ENCODE data around the gene GRK5. TPM values are rescaled to one million over a fixed set of nuclear protein-coding genes. Genes with fewer than 3 reads are reported as not detected.

The GRK5 gene
- total RNA-seq, 2 donors from 2014 or later = 85.3 to 90.2 TPM

GRCh38 chr10:119494236-119495020, 287.1 kb downstream of the GRK5 start:
- DNase-seq (ENCODE audit: low spot score) (no peak), ATAC-seq (ENCODE audit: insufficient number of reproducible peaks, low FRiP score, low read depth) (no peak)
- Histone ChIP-seq H3K27me3 (replicated peaks; ENCODE audit: insufficient read depth) (no peaks in the 10 kb centered on the region), H3K4me1 (ENCODE audit: control insufficient read depth in 1 of 2, low read depth in 2 of 2) (peaks cover 0 to 15% of the 10 kb centered on the region in 2 donors), H3K36me3 (peaks cover 4% of the 10 kb centered on the region), H3K9me3 (no peaks in the 10 kb centered on the region), H3K4me3 (no peak overlapping the region), H3K27ac (no peak overlapping the region)
- TF ChIP-seq CTCF (IDR thresholded peaks at IDR 0.05) = no peak

- Histone ChIP-seq H3K27me3 (replicated peaks; ENCODE audit: insufficient read depth) (no peaks in the 10 kb centered on the region), H3K9me3 (no peaks in the 10 kb centered on the region), H3K4me1 (ENCODE audit: control insufficient read depth in 1 of 2, low read depth in 2 of 2) (peaks cover 0 to 9% of the 10 kb centered on the region in 2 donors), H3K36me3 (peaks cover 4% of the 10 kb centered on the region), H3K27ac (no peak overlapping the region), H3K4me3 (no peak overlapping the region)
- no peak for DNase-seq (ENCODE audit: low spot score)
- no peak for ATAC-seq (ENCODE audit: insufficient number of reproducible peaks, low FRiP score, low read depth)
- no peak for TF ChIP-seq CTCF (IDR thresholded peaks at IDR 0.05)
These were observed 287.7 kb downstream of the GRK5 start for GRCh38 chr10:119495021-119495505.

- Histone ChIP-seq H3K27me3 (replicated peaks; ENCODE audit: insufficient read depth) (no peaks in the 10 kb centered on the region), H3K9me3 (no peaks in the 10 kb centered on the region), H3K4me1 (ENCODE audit: control insufficient read depth in 1 of 2, low read depth in 2 of 2) (peaks cover 0 to 9% of the 10 kb centered on the region in 2 donors), H3K4me3 (no peak overlapping the region), H3K27ac (no peak overlapping the region), H3K36me3 (peaks cover 4% of the 10 kb centered on the region)
- DNase-seq (ENCODE audit: low spot score) = no peak
- no peak for ATAC-seq (ENCODE audit: insufficient number of reproducible peaks, low FRiP score, low read depth)
- TF ChIP-seq CTCF (IDR thresholded peaks at IDR 0.05) = no peak
These were observed 288.2 kb downstream of the GRK5 start for GRCh38 chr10:119495545-119495944.

- Histone ChIP-seq H3K9me3 (no peaks in the 10 kb centered on the region), H3K27ac (no peak overlapping the region), H3K27me3 (replicated peaks; ENCODE audit: insufficient read depth) (no peaks in the 10 kb centered on the region), H3K4me1 (ENCODE audit: control insufficient read depth in 1 of 2, low read depth in 2 of 2) (peaks cover 0 to 9% of the 10 kb centered on the region in 2 donors), H3K36me3 (peaks cover 4% of the 10 kb centered on the region), H3K4me3 (no peak overlapping the region)
- DNase-seq (ENCODE audit: low spot score) (no peak), ATAC-seq (ENCODE audit: insufficient number of reproducible peaks, low FRiP score, low read depth) (no peak)
- no peak for TF ChIP-seq CTCF (IDR thresholded peaks at IDR 0.05)
These were observed 288.9 kb downstream of the GRK5 start for GRCh38 chr10:119496273-119496672.

- TF ChIP-seq CTCF (IDR thresholded peaks at IDR 0.05) = no peak
- DNase-seq (ENCODE audit: low spot score) (no peak), ATAC-seq (ENCODE audit: insufficient number of reproducible peaks, low FRiP score, low read depth) (no peak)
- no peaks in the 10 kb centered on the region for H3K27me3 ChIP-seq (replicated peaks; ENCODE audit: insufficient read depth)
- peaks cover 4% of the 10 kb centered on the region for H3K36me3 ChIP-seq
- peaks cover 0 to 9% of the 10 kb centered on the region in 2 donors for H3K4me1 ChIP-seq (ENCODE audit: control insufficient read depth in 1 of 2, low read depth in 2 of 2)
- H3K9me3 ChIP-seq = no peaks in the 10 kb centered on the region
- H3K27ac ChIP-seq = no peak overlapping the region
- H3K4me3 ChIP-seq = no peak overlapping the region
These were observed 289.9 kb downstream of the GRK5 start for GRCh38 chr10:119497243-119497642.
